Neural cell (in vitro differentiated cells): ENCODE measurements around the gene MYO7B.

Experiments
- MXI1 ChIP-seq: fragments of 450-650 bp; conservative IDR thresholded peaks from 2 replicates; pipeline ENCODE4 v1.6.1; 2014; ENCODE audit warnings: antibody characterized with exemption, mild to moderate bottlenecking; ENCODE audit not compliant: poor library complexity, severe bottlenecking
- POLR2AphosphoS5 ChIP-seq: IDR thresholded peaks from 2 replicates; pipeline ENCODE4 v1.6.1; 2012
- RAD21 ChIP-seq: fragments of 450-650 bp; conservative IDR thresholded peaks from 2 replicates; pipeline ENCODE4 v1.6.1; 2014; ENCODE audit warnings: antibody characterized with exemption, mild to moderate bottlenecking, moderate library complexity
- REST ChIP-seq: IDR thresholded peaks from 2 replicates; pipeline ENCODE4 v1.6.1; 2012; ENCODE audit warnings: borderline replicate concordance
- TAF1 ChIP-seq: IDR thresholded peaks from 2 replicates; pipeline ENCODE4 v1.6.1; 2012; ENCODE audit warnings: low read depth
- TF ChIP-seq, protein P1 (sequence below): fragments of 450-650 bp; IDR thresholded peaks from 2 replicates; pipeline ENCODE4 v1.5.1; 2014; ENCODE audit warnings: antibody characterized with exemption, mild to moderate bottlenecking, moderate library complexity; ENCODE audit not compliant: poor library complexity, severe bottlenecking

DNA sequence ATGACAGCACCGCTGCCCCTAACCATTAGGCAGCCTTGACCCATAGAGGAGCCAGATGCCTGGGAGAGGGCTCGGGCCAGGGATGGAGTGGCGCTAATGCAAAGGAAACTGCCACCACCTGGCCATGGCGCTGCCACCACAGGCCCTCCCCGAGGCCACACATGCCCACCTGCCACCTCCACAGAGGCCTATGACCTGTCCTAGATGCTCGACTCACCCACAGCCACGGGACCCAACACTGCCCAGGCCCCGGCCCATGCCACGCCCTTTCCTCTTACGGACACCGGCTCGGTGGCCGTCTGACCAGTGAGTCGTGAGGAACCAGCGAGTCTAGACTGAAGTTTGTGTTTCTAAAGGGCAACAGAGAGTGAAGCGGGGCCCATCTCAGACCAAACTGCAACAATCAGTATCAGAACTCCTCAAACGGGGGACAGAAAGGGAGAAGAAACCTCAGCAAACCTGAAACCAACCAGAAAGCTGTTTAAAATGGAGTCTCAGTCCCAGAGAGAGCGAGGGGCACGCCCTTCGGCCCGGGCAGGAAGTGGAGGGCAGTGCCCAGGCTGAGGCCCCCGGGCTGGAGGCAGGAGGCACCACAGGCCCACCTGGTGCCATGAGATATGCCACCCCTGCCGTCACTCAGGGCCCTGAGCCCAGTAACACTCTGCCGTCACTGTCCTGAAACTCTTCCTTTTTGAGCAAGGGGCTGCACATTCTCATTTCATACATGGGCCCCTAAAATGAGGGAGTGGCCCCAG, 111.2 kb downstream of the MYO7B start:
- TF ChIP-seq, protein P1, sequence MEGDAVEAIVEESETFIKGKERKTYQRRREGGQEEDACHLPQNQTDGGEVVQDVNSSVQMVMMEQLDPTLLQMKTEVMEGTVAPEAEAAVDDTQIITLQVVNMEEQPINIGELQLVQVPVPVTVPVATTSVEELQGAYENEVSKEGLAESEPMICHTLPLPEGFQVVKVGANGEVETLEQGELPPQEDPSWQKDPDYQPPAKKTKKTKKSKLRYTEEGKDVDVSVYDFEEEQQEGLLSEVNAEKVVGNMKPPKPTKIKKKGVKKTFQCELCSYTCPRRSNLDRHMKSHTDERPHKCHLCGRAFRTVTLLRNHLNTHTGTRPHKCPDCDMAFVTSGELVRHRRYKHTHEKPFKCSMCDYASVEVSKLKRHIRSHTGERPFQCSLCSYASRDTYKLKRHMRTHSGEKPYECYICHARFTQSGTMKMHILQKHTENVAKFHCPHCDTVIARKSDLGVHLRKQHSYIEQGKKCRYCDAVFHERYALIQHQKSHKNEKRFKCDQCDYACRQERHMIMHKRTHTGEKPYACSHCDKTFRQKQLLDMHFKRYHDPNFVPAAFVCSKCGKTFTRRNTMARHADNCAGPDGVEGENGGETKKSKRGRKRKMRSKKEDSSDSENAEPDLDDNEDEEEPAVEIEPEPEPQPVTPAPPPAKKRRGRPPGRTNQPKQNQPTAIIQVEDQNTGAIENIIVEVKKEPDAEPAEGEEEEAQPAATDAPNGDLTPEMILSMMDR = no peak
- no peak for TF ChIP-seq MXI1
- no peak for TF ChIP-seq REST
- no peak for TF ChIP-seq RAD21
- no peak for TF ChIP-seq TAF1
- no peak for TF ChIP-seq POLR2AphosphoS5
